ENCODE measurements around the gene ZNF692. TPM values are rescaled to one million over a fixed set of nuclear protein-coding genes. Genes with fewer than 3 reads are reported as not detected.

The ZNF692 gene
- total RNA-seq, 1 experiment from 2014 or later = 40.1 TPM

- Mint-ChIP-seq H3K36me3 (ENCODE audit: insufficient read depth in 1 of 3, low read depth in 3 of 3) (peaks cover 0 to 12% (median 2%) of the 10 kb centered on the region in 3 experiments; a peak in 5 of 7 replicates), H3K9me3 (peaks cover 35 to 43% of the 10 kb centered on the region in 2 experiments), H3K4me3 (no peak overlapping the region), H3K27me3 (ENCODE audit: low read depth) (peaks cover 4% of the 10 kb centered on the region), H3K27ac (no peak overlapping the region), H3K4me1 (no peaks in the 10 kb centered on the region)
- no peak overlapping the region for H4K8ac ChIP-seq (replicated peaks; ENCODE audit: insufficient read length, low read depth, low read length)
- H3K4me2 ChIP-seq (ENCODE audit: insufficient read depth, insufficient read length, low read length) = no peak overlapping the region
- H2BK15ac ChIP-seq (ENCODE audit: low read depth, low read length) = no peak overlapping the region
- no peaks in the 10 kb centered on the region for H3K79me2 ChIP-seq (ENCODE audit: insufficient read depth, low read length)
- H2BK12ac ChIP-seq (ENCODE audit: insufficient read length, low read depth, low read length) = no peak overlapping the region
- no peak overlapping the region for H3K56ac ChIP-seq (ENCODE audit: insufficient read length, low read depth, low read length)
- H3K14ac ChIP-seq (ENCODE audit: insufficient read depth, low read length) = no peak overlapping the region
- no peak overlapping the region for H3K9ac ChIP-seq (ENCODE audit: extremely low read depth, insufficient read length, low read length)
- H3K27me3 ChIP-seq (ENCODE audit: insufficient read depth, low read length) = no peaks in the 10 kb centered on the region
- H3K18ac ChIP-seq (ENCODE audit: insufficient read length, low read depth, low read length) = no peak overlapping the region
- no peak overlapping the region for H3K4ac ChIP-seq (ENCODE audit: low read depth, low read length)
- H4K91ac ChIP-seq (ENCODE audit: insufficient read length, low read depth, low read length) = no peak overlapping the region
- H2BK5ac ChIP-seq (ENCODE audit: insufficient read length, low read length) = no peak overlapping the region
- no peak overlapping the region for H3K23ac ChIP-seq (ENCODE audit: insufficient read length, low read depth, low read length)
- no peaks in the 10 kb centered on the region for H4K20me1 ChIP-seq (ENCODE audit: control insufficient read depth, insufficient read depth, insufficient read length)
- no peak for TF ChIP-seq CTCF (conservative IDR thresholded peaks at IDR 0.05)
- no peak overlapping the region for H4K5ac ChIP-seq (ENCODE audit: insufficient read length, low read depth, low read length)
- DNase-seq = no peak
- no CpG with 5 or more reads among the region's 1 CpG for WGBS (ENCODE audit: extremely low coverage, insufficient read length, low lambda C conversion rate)
- H3K4me1 ChIP-seq (ENCODE audit: insufficient read depth, low read length) = no peaks in the 10 kb centered on the region
- H3K27ac ChIP-seq (ENCODE audit: insufficient read length, low read depth, low read length) = no peak overlapping the region
- H3K9me3 ChIP-seq (ENCODE audit: control insufficient read depth, low read depth, low read length) = peaks cover 39% of the 10 kb centered on the region
- no peak overlapping the region for H3T11ph ChIP-seq (ENCODE audit: low read length)
- no peak overlapping the region for H2BK20ac ChIP-seq (ENCODE audit: low read depth, low read length, poor library complexity, severe bottlenecking)
- no peak overlapping the region for H2BK120ac ChIP-seq (ENCODE audit: low read depth, low read length, poor library complexity, severe bottlenecking)
- H3K23me2 ChIP-seq (ENCODE audit: insufficient read length, low read depth, low read length, poor library complexity, severe bottlenecking) = no peaks in the 10 kb centered on the region
- H3K79me1 ChIP-seq (ENCODE audit: insufficient read depth, low read depth, low read length, poor library complexity, severe bottlenecking) = no peaks in the 10 kb centered on the region
- no peak overlapping the region for H2AFZ ChIP-seq (ENCODE audit: low read length)
- H2AK5ac ChIP-seq (ENCODE audit: insufficient read length, low read length) = no peak overlapping the region
Observed at GRCh38 chr1:248805876-248806275, 53.0 kb downstream of the ZNF692 start.

Data from H9 (cell line).